GM18519 (cell line): ENCODE results near the gene SLC35F3.
"Not testable (repeated sequence)": the region's sequence is repeated elsewhere in the genome, so short reads cannot be mapped to it uniquely, and the experiment has no call there.

Source experiments
- ATAC-seq: cut with Tn5 transposase; IDR thresholded peaks from one replicate; pipeline ENCODE4 v1.9.1; 2021; ENCODE audit warnings: mild to moderate bottlenecking, moderate library complexity; ENCODE audit not compliant: unreplicated experiment, low FRiP score

SLC35F3 gene

DNA sequence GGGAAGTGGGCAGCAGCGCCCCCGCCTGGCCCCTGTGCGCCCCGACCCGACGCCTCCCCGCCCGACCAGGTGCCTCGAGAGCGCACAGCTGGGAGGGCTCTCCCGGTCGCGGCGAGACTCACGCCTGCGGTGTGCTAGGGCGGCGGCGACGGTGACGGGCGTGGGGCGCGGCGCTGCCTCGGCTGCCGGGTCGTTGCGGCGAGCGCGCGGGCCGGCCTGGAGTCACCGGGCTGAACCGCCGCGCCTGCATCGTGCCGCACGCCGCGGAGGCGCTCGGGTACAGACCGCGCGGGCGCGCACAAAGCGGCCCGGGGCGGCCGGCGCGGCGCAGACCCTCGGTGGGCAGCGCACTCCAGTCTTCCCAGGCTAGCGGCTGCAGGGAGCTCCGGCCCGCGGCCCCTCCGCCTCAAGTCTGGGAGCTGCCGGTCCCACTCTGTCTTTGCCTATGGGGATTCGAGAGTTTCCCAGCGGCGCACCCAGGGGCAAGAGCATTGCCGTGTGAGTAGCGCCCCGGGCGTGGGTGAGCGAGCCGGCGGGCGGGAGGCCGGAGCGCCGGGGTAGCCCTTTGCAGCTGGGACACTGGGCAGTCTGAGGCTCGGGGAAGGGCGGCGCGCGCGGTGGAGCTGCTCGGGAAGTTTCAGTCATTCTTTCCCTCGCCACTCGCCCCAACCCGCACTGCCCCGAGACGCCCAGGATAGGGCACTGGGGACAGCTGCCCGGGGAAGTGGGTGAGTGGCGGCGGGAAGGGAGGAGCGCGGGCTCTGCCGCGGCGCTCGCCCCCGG lies at the start of gene SLC35F3:
Gene SLC35F3, plus strand, starts transcription at position 44 of the 783 bp plus-strand sequence.
- no peak for ATAC-seq

DNA sequence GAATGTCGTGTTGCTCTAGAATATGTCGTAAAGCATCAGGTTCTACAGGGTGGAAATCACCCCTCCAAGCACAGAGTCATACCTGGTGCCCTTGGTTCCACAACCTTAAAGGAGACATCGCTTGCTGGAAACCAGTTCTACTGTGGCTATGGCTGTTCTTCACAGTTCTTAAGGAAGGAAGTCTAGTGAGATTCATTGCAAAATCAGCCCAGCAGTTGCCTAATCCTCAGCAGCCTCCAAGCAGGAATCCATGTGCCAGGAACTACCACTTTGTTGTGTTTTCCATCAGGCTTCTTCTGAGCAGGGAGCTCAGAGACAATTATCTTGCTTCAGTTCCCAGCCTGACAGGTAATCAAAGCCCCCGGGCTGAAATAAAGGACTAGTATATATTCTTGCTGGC lies 45.0 kb upstream of the SLC35F3 start:
- no peak for ATAC-seq

DNA sequence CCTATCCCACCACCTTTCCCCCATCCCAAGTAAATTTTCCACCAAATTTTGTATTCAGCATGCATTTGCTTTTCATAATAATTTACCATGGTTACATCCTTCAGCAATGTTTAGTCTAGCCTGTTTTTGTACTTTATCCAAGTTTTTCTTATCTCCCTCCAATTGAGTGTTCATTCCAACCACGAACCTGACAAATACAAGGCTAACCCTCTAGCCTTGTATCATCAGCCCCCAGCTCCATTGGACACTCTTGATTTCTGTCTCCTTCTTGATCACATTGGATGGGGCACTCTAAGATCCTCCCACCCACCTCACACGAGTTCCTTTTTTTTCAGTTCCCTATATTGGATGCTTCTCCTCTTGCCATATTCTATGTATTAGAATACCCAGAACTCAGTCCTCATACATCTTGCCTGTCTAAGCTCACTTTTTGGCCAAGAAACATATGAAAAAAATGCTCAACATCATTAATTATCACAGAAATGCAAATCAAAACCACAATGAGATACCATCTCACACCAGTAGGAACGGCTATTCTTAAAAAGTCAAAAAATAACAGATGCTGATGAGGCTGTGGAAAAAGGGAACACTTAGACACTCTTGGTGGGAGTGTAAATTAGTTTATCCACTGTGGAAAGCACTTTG lies 40.5 kb upstream of the SLC35F3 start:
- ATAC-seq, result no peak

DNA sequence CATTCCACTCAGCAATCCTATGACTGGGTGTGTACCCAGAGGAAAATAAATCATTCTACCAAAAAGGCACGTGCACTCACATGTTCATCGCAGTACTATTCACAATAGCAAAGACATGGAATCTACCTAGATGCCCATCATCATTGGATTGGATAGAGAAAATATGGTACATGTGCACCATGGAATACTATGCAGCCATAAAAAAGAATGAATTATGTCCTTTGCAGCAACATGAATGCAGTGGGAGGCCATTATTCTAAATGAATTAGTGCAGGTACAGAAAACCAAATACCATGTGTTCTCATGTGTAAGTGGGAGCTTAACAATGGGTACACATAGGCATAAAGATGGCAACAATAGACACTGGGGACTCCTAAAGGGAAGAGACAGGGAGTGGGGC lies 39.9 kb upstream of the SLC35F3 start:
- no peak for ATAC-seq

DNA sequence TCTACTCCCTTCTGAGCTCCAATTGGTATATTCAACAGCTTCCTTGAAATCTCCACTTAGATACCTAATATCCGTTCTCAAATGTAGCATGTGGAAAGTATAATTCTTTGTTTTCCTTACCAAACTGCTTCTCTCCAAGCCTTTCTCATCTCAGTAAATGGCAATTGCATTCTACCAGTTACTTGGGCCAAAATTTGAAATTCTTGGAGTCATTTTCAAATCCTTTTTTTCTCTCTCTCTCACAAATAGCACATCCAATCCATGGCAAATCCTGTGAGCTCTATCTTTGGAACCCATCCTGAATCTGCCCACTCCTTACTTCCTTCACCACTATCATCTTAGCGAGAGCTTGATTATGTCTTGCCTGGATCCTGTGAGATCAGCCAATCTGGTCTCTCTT lies 39.3 kb upstream of the SLC35F3 start:
- no peak for ATAC-seq

DNA sequence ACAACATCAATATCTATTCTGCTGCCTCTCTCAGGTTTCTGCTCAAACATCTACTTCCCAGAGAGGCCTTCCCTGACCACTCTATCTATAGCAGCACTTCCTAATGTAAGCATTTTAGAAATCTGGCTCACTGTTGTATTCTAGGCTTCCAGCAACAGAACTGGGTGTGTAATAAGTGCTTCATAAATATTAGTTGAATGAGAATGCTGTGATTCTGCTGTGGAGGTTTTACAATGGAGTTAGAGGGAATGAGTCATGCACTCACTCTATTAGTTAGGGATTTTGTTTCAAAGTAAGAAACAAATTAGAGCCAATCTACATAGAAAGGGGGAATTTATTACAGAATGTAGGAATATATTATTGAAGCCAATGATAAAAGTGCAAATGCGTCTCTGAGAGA lies 38.6 kb upstream of the SLC35F3 start:
- ATAC-seq, result no peak

DNA sequence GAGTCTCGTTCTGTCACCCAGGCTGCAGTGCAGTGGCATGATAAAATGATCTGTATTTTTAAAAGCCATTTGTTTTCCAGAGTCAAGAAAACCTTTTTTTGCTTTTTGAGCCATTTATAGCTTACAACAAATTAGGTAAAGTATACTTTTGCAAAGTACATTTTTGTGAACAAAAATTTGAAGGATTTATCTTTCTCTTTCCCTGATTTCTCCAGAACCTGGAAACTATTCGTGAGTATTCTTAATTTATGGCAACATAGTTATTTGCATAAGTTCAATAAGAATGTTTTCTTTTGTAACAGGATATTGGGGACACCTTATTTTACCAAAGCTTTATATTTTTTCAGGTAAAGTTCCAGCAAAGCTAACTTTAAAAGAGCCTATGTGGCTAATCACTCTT lies 37.4 kb upstream of the SLC35F3 start:
- no peak for ATAC-seq

DNA sequence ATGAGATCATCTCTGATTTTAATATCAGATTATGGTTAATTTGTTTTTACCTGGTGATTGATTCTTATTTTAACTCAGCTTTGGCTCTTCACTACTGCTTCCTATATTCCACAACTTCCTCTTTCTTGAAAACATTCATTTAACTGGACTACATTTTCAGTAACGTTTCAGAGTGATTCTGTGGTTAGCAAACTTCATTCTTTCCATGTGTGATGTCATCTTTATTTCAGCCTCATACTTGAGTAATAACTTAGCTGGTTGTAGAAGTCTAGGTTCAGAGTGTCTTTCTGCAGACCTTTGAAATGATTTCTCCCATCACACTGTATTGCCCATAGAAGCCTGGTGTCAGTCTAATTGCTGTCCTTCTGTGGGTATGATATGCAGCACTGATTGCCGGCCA lies 36.0 kb upstream of the SLC35F3 start:
- no peak for ATAC-seq

DNA sequence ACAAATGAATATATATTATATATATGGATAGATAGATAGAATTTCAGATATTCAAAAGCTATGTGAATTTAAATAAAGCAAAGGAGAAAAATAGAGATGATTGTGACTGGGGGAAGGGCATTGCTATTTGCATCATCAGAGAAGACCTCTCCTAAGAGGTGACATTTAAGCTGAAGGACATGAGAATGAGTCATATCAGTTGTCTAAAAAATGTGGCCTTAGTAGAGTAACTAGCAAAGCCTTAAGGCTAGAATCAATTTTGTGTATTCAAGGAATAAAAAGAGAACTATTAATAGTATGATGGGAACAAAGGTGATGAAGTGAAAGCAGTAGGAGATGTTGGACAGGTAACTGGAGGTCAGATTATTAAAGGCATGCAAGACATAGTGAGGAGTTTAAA lies 34.8 kb upstream of the SLC35F3 start:
- no peak for ATAC-seq

DNA sequence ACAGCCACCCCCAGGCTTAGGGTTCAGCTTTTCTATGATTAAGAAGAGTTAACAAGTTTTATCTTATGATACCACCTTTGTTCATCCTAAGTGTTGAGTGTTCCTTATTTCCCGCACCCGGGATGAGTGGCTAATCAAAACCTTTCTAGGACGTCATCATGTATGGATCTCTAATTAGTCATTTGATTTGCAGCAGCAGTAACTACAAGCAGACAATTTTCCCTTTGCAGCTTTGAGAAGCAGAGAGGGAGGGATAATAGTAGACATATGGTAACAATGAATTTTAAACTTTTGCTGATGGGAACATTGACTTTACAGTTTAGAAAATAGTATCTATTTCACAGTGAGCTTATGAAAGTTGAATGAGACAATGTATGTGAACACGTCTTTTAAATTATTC lies 30.8 kb upstream of the SLC35F3 start:
- ATAC-seq, result no peak

DNA sequence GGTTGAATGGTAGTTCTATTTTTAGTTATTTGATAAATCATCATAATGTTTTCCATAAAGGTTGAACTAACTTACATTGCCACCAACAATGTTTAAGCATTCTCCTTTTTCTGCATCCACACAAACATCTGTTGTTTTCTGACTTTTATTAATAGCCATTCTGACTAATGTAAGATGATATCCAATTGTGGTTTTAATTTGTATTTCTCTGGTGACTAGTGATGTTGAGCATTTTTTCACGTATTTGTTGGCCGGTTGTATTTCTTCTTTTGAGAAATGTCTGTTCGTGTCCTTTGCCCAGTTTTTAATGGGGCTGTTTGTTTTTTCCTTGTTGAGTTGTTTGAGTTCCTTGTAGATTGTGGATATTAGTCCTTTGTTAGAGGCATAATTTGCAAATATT lies 24.6 kb upstream of the SLC35F3 start:
- ATAC-seq, result no peak

DNA sequence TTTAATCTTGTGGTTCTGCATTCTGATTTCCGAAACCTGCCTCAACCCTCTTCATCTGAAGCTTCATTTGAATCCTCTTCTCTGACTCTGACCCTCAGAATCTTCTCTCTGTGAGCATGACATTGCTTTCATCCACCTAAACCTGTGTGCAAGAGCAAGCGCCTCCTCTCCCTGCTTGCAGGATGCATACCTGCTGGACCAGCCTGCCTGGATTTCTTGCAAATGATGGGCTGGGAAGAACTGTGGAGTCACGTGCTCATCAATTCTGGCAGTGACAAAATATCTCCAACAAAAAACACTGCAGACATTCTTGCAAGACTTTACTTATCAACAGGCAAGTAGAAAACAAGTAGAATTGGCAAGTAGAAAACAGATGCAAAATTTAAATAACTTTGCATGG lies 20.8 kb upstream of the SLC35F3 start:
- no peak for ATAC-seq

DNA sequence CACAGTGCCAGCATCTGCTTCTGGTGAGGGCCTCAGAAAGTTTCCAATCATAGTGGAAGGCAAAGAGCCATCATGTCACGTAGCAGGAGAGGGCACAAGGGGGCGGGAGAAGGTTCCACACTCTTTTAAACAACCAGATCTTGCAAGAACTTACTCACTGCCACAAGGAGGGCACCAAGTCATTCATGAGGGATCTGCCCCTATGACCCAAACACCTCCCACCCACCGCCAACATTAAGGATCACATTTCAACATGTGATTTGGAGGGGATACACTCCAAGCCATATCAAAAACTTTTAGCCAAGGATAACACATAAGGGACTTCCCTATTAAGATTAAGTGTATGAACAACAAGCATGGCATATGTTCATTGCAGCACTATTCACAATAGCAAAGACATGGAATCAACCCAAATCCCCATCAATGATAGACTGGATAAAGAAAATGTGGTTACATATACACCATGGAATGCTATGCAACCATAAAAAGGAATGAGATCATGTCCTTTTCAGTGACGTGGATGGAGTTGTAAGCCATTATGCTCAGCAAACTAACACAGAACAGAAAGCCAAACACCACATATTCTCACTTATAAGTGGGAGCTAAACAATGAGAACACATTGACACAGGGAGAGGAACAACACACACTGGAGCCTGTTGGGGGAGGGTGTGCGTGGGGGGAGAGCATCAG lies 19.9 kb upstream of the SLC35F3 start:
- no peak for ATAC-seq

DNA sequence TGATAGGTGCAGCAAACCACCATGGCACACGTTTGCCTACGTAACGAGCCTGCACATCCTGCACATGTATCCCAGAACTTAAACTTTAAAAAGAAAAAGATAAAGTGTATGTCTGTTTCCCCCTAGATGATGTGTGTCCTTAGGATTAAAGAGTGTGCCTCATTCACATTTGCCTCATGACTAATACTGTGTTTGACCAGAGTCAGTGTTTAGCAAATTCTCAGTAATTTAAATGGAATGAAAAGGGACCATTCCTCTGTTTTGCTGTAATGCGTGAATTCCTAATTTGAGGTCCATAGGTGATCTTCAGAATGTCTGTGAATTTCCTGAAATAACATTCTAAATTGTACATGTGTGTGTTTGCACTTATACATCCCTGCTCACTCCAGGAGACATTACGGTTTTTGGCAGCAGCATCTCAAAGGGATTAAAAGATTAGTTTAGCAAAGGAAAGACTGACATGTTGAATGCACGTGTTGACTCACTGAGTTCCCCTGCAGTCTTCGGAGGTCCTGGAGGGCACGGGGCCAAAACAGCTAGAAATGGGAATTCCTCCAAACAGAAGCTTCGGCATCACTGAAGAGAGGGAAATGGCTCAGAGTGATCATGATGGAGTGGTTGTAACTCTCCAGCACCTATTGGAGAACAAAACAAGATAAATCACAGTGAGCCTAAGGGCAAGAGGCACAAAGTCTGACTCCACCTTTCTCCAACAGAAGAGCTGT lies 19.1 kb upstream of the SLC35F3 start:
- ATAC-seq, result no peak

DNA sequence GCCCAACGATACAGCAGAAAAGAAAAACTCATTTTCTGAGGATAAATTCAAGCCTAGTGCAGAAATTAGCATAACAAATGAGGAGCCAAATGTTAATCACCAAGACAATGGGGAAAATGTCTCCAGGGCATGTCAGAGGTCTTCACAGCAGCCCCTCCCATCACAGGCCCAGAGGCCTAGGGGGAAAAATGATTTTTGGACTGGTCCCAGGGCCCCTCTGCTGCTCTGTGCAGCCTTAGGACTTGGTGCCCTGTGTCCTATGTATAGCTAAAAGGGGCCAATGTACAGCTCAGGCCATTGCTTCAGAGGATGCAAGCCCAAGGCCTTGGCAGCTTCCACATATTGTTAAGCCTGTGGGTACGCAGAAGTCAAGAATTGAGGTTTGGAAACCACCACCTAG lies 13.3 kb upstream of the SLC35F3 start:
- not testable (repeated sequence) for ATAC-seq

DNA sequence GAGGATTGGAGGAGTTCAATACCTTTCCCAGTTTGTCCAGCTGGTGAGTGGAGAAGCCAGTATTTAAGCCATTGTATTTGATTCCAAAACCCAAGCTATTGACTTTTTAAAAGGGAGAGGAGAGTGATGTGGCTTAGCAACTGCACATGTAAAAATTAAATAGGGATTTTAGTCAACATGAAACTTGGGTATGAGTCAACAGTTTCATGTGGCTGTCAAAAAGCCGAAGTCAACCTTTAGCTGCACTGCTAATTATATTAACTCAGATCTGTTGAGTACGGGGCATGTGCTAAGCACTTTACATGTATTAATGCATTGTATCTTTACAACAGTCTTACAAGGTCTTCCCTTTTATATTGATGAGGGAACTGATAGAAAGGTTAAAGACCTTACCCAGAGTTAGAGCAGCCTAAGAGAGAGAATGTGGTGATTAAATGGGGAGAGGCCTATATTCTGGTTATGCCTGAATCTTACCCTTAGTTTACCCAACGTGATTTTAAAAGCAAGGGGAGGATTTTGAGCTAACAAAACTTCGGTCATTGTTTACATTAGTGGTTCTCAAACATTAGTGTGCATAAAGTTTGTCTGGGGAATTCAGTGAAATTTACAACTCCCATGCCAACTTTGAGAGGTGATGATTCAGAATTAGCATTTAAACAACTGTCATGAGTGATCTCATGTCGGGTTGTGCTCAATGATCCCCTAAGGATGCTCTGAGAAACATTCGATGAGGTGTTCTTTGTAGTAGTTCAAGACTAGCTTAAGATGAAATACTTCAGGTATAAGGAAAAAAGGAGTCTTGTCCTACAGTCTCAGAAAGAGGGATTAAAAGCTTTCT lies 6.9 kb upstream of the SLC35F3 start:
- peak; percentile 98 for ATAC-seq

DNA sequence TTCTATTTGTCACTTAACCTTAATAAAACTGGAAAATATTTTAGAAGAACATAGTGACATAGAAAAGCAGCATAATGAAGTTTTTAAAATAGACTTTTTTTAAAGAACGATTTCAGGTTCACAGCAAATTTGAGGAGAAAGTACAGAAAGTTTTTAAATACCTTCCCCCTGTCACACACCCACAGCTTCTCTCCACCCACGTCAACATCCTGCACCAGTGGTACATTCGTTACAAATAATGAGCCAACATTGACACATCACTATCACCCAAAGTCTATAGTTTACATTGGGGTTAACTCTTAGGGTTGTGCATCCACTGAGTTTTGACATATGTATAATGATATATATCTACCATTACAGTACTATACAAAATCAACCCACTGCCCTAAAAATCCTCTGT lies 3.0 kb upstream of the SLC35F3 start:
- ATAC-seq, result no peak

DNA sequence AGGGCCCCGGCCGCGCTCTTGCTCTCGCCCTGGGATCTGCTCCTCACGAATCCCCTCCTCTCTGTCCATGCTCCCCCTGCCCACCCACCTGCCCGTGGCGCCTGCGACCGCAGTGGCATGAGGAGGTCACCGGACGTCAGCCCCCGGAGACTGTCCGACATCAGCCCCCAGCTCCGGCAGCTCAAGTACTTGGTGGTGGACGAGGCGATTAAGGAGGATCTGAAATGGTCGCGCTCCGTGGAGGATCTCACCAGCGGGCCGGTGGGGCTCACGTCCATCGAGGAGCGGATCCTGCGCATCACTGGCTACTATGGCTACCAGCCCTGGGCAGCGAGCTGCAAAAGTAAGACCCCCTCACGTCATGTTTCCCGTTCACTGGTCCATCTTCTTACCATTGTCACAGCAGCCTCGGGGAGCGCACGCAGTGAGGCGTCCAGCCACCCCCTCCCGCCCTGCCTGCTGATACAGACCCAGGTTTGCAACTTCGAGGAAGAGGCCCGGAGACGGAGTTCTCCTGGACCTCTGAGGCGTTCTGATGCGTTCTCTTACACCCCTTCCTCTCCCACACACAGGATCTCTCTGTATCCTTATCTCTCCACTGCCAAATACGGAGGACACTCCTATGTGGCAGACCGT lies 1.1 kb downstream of the SLC35F3 start:
- ATAC-seq, result no peak

DNA sequence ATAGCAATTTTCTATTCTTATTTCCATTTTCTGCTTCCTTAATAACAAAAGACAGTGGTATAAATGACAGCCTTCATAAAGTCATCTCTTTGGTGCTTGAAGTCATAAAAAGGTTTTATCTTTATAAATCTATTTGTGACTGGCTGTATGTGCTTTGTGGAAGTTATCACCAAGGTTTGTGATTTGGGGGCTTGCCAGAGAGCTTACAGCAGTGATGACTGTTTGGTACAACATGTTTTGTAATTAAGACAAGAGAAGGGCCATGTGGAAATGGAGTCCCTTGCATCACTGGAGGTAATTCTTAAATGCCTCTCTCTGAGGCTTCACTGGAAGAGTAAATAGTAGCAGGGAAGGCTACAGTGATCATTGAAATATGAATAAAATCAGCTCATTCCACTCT lies 2.7 kb downstream of the SLC35F3 start:
- ATAC-seq, result no peak

DNA sequence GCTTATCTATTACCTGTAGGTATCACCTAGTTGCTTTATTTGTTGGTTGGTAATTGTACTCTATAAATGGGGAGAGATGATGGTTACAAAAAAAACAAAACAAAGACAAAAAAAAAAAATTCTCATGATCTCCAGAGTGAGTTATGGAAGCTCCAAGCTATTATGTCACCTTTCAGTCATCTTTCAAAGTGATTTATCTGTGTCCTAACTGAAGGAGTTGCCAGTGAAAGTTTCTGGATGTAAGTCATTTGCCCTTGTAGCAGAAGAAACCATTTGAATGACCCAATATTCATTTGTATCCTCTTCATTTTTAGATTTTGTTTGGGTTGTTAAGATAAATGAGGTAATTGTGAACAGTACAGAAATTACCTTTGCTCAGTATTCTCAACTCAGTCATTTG lies 3.6 kb downstream of the SLC35F3 start:
- ATAC-seq, result no peak
